Activated T-cell treated with anti-CD3 and anti-CD28 coated beads, Interleukin-2, amount 50 U/mL, for 4 hours (primary cell): ENCODE data around the gene OMA1. TPM values are rescaled to one million over a fixed set of nuclear protein-coding genes. Genes with fewer than 3 reads are reported as not detected.

Source experiments
- ATAC-seq, 2 donors: fragments of 200-7000 bp; cut with Tn5 transposase; one replicate each; pipeline ENCODE4 v1.10.0; 2021
- DNase-seq: peaks from one replicate; pipeline ENCODE4 v3.0.0-alpha.2; 2020
- H3K27me3 Mint-ChIP-seq: one replicate; pipeline ENCODE4 v1.8.0; 2021; ENCODE audit warnings: low read depth, mixed read lengths
- H3K36me3 Mint-ChIP-seq: one replicate; pipeline ENCODE4 v1.8.0; 2022; ENCODE audit warnings: mixed read lengths; ENCODE audit not compliant: insufficient read depth
- H3K4me1 Mint-ChIP-seq: one replicate; pipeline ENCODE4 v1.8.0; 2021; ENCODE audit warnings: low read depth, mixed read lengths
- H3K4me3 Mint-ChIP-seq: one replicate; pipeline ENCODE4 v1.8.0; 2021; ENCODE audit warnings: mild to moderate bottlenecking, moderate library complexity, mixed read lengths
- H3K9me3 Mint-ChIP-seq: one replicate; pipeline ENCODE4 v1.8.0; 2021; ENCODE audit warnings: mixed read lengths
- total RNA-seq, 3 donors: library from RNA; stranded (reverse); gene quantifications; one replicate each; pipeline ENCODE4 v1.2.1, GENCODE V29; 2021

OMA1 gene
- total RNA-seq, 3 donors from 2014 or later = 5.4 to 5.6 (median 5.4) TPM

DNA sequence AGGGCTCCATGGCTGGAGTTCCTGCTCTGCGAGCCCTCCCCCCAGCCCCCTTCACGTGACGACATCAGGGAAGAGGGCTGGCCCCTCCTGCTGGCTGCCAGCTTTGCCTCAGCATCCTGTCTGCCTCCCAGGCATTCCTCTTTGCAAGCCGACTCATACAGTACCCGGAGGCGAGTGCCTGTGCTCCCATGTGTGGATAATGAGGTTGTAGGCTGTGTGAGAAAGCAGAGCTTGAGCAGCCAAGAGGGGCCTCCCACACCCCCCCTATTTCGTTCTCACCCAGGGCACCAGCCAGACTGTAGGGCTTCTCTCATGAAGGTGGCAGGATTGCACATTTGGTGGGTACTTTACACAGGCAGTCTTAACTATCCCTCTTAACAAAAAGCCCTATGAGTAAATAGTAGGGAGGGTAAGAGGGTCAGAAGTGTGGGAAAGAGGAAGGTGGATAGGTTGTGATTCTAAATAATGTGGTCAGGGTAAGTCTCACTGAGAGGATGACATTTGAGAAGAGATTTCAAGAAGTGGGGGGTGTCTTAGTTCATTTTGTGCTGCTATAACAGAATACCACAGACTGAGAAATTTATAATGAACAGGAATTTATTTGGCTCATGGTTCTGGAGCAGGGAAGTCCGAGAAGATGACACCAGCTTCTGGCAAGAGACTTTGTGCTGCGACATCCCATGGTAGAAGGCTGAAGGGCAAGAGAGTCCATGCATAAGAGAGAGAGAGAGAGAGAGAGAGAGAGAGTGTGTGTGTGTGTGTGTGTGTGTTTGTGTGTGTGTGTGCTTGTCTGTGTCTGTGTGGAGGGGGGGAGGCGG lies 113.5 kb downstream of the OMA1 start:
- Mint-ChIP-seq H3K27me3 (no peaks in the 10 kb centered on the region), H3K9me3 (no peaks in the 10 kb centered on the region), H3K4me1 (no peaks in the 10 kb centered on the region), H3K4me3 (no peak overlapping the region), H3K36me3 (peaks cover 7% of the 10 kb centered on the region)
- DNase-seq = no peak
- no peak for ATAC-seq

DNA sequence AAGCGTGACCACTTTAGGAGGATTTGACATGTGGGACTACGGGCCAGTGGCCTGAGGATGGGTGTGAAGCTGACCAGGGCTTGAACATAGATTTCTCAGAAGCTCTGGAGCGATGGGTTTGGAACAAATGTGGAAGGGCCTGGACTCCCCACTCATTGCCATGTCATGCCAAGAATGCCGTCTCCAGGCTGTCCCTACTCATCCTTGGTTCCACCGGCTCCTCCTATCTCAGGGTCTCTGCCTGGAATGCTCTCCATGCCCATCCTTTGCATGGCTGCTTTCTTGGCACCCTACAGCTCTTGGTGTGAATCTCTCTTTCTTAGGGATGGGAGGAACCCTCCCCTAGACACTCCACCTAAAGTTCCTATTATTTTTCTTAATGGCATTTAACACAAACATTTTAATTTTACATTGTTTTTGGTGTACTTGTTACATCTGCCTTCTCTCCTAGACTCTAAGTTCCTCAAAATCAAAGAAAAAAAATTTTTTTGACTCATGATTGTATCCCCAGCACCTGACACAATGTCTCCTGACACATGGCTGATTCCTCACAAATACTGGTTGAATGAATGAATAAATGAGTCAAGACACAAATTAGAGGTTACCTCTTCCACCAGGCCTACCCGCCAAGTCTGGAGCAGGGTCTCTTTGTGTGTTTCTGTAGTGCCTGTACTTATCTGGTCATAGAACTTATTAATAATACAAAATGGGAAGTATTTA lies 114.5 kb downstream of the OMA1 start:
- Mint-ChIP-seq H3K27me3 (no peaks in the 10 kb centered on the region), H3K36me3 (peaks cover 5% of the 10 kb centered on the region), H3K4me1 (no peaks in the 10 kb centered on the region), H3K9me3 (no peaks in the 10 kb centered on the region), H3K4me3 (no peak overlapping the region)
- DNase-seq (no peak), ATAC-seq (no peak)

Other genes starting within 250 kb of the OMA1 start
- gene TACSTD2, start 30.5 kb upstream of the OMA1 start, total RNA-seq = under 1 TPM in 2 of 3 donors, not detected in 1; 0.08 to 0.11 TPM
- 10 to 100 TPM; 24.0 to 26.3 (median 25.5) TPM for gene MYSM1, start 153.3 kb upstream of the OMA1 start, total RNA-seq
- 10 to 100 TPM; 19.9 to 27.3 (median 24.5) TPM for gene JUN, start 237.3 kb upstream of the OMA1 start, total RNA-seq